Ovary (tissue), 3 donors: Measurements from ENCODE around the gene SAMD4A.

Experiments
- POLR2A ChIP-seq: fragments of 450-650 bp; IDR thresholded peaks from one replicate; pipeline ENCODE4 v1.6.1; 2017; ENCODE audit warnings: antibody characterized with exemption, mild to moderate bottlenecking, moderate library complexity
- TF ChIP-seq, protein P1 (sequence below), 3 donors: fragments of 450-650 bp in 2 of 3; fragments of 200-600 bp in 1 of 3; IDR thresholded peaks; one replicate each; pipeline versions ENCODE4 v1.5.1 to v1.8.0; 2016 to 2022; ENCODE audit warnings: antibody characterized with exemption in 3 of 3, mild to moderate bottlenecking in 1 of 3
- donor health status: DM: no; HTN: no; CAD: no.

- no peak for TF ChIP-seq POLR2A
- TF ChIP-seq, protein P1, sequence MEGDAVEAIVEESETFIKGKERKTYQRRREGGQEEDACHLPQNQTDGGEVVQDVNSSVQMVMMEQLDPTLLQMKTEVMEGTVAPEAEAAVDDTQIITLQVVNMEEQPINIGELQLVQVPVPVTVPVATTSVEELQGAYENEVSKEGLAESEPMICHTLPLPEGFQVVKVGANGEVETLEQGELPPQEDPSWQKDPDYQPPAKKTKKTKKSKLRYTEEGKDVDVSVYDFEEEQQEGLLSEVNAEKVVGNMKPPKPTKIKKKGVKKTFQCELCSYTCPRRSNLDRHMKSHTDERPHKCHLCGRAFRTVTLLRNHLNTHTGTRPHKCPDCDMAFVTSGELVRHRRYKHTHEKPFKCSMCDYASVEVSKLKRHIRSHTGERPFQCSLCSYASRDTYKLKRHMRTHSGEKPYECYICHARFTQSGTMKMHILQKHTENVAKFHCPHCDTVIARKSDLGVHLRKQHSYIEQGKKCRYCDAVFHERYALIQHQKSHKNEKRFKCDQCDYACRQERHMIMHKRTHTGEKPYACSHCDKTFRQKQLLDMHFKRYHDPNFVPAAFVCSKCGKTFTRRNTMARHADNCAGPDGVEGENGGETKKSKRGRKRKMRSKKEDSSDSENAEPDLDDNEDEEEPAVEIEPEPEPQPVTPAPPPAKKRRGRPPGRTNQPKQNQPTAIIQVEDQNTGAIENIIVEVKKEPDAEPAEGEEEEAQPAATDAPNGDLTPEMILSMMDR (IDR thresholded peaks at IDR 0.05) = no peak
These were observed 136.2 kb downstream of the SAMD4A start for GRCh38 chr14:54703082-54703481.
